Adrenal gland (tissue), 12 donors: ENCODE data around the gene SEMA6A. TPM values are rescaled to one million over a fixed set of nuclear protein-coding genes. Genes with fewer than 3 reads are reported as not detected.
"Not testable (repeated sequence)": the region's sequence is repeated elsewhere in the genome, so short reads cannot be mapped to it uniquely, and the experiment has no call there.

Experiments
- DNase-seq, 7 donors: peaks; one replicate each; pipeline ENCODE4 v3.0.0-alpha.2; 2019 to 2020
- H3K27ac ChIP-seq, 5 donors: fragments of 200-600 bp; sonication (generic) in 4 of 5; 1 replicate in 3 of 5; 2 replicates in 2 of 5; pipeline versions ENCODE4 v1.5.1 to v1.8.0; 2016 to 2020; ENCODE audit warnings: mild to moderate bottlenecking in 1 of 5
- H3K27me3 ChIP-seq: fragments of 200-600 bp; 2 replicates; pipeline ENCODE4 v1.8.0; 2021
- H3K36me3 ChIP-seq, 2 donors: fragments of 200-600 bp; replicated peaks in 1 of 2; 1 replicate in 1 of 2; 2 replicates in 1 of 2; pipeline versions ENCODE4 v1.5.1 to v1.8.0; 2018 to 2022
- H3K4me1 ChIP-seq, 2 donors: fragments of 200-600 bp; replicated peaks in 1 of 2; 1 replicate in 1 of 2; 2 replicates in 1 of 2; pipeline versions ENCODE4 v1.5.1 to v1.8.0; 2018 to 2021
- H3K4me3 ChIP-seq, 4 donors: fragments of 200-600 bp; sonication (generic) in 3 of 4; one replicate each; pipeline ENCODE4 v1.5.1; 2016 to 2018
- H3K9me3 ChIP-seq, 3 donors: fragments of 200-600 bp; sonication (generic) in 1 of 3; replicated peaks in 1 of 3; 1 replicate in 2 of 3; 2 replicates in 1 of 3; pipeline versions ENCODE4 v1.5.1 to v1.8.0; 2016 to 2021
- POLR2A ChIP-seq, 2 donors: fragments of 450-650 bp; IDR thresholded peaks; one replicate each; pipeline ENCODE4 v1.6.1; 2017; ENCODE audit warnings: antibody characterized with exemption in 2 of 2, mild to moderate bottlenecking in 2 of 2, moderate library complexity in 1 of 2
- WGBS, 4 donors: extraction: QIAGEN DNeasy Blood & Tissue Kit in 2 of 4; methylation state at CpG; one replicate each; pipeline versions ENCODE4 v1.1.5 to v1.1.7; 2013 to 2017; 5-methylcytosine and 5-hydroxymethylcytosine counted together
- intact Hi-C, 2 donors: fragments of 100-400 bp; cut with DNase I; formaldehyde crosslinking; loops; one replicate each; pipeline versions ENCODE4 v1.14.1 to v1.15.0; 2022 to 2023
- polyA plus RNA-seq, 3 donors: library from polyadenylated mRNA; stranded (reverse); fragments of 200-250 nt in 2 of 3; fragments of 350-450 nt in 1 of 3; fragmentation: Illumina TruSeq in 1 of 3; extraction: RNeasy Lipid Tissue Mini Kit (QIAGEN cat#74804) in 1 of 3; gene quantifications; one replicate each; pipeline ENCODE4 v1.2.3, GENCODE V29; 2013 to 2014
- total RNA-seq, 9 donors: library from RNA; depleted of rRNA in 4 of 9; stranded (reverse); fragments of >200 nt in 4 of 9; fragments of 120-200 nt in 1 of 9; fragmentation: NEBNext Ultra II Directional in 1 of 9; extraction: Animal tissue kit (Norgen Biotek cat#: 25700) in 1 of 9; gene quantifications; one replicate each; pipeline versions ENCODE4 v1.1.0 to v1.2.4, GENCODE V29; 2013 to 2023
- TF ChIP-seq, protein P1 (sequence below), 6 experiments: fragments of 450-650 bp in 4 of 6; fragments of 200-600 bp in 2 of 6; sonication (generic) in 1 of 6; IDR thresholded peaks; 1 replicate in 5 of 6; 2 replicates in 1 of 6; pipeline versions ENCODE4 v1.5.1 to v1.8.0; 2016 to 2021; ENCODE audit warnings: antibody characterized with exemption in 6 of 6, mild to moderate bottlenecking in 2 of 6, moderate library complexity in 1 of 6
- donor health status: healthy with polysubstance abuse.
- donor health status: Bipolar disorder and iron deficiency.
- donor health status: DM: yes; HTN: yes; CAD: no.
- donor health status: DM: no; HTN: no; CAD: no.
- donor health status: DM: no; HTN: no; CAD: no.
- donor health status: DM: yes; HTN: yes; CAD: no.

The SEMA6A gene
- total and polyA plus RNA-seq, 12 donors = 55.1 to 182 (median 124) TPM

DNA sequence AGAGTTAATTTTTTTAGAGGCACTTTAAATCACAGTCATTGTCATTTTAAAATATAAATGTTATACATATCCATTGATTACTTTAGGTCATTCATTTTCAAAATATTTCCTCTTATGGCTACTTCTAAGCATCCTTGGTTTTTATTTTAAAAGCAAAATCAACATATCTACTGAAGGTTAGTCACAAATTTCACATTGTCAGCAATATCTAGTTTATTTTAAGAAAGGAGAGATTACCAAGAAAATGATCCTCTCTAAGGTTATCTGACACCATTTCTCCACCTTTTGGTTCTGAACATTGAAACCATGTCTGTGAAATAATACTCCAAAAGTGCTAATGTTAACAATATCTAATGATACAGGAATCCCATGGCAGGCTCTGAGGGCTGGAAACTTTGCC, 24.5 kb downstream of the SEMA6A start:
- Histone ChIP-seq H3K4me1 (peaks cover 14 to 74% of the 10 kb centered on the region in 2 donors), H3K27me3 (no peaks in the 10 kb centered on the region), H3K27ac (peak overlapping the region in 3 of 5 donors; percentile 6 to 87 (median 11)), H3K4me3 (no peak overlapping the region), H3K36me3 (no peaks in the 10 kb centered on the region), H3K9me3 (no peaks in the 10 kb centered on the region)
- no peak for DNase-seq
- TF ChIP-seq POLR2A (IDR thresholded peaks at IDR 0.05) = no peak
- TF ChIP-seq, protein P1, sequence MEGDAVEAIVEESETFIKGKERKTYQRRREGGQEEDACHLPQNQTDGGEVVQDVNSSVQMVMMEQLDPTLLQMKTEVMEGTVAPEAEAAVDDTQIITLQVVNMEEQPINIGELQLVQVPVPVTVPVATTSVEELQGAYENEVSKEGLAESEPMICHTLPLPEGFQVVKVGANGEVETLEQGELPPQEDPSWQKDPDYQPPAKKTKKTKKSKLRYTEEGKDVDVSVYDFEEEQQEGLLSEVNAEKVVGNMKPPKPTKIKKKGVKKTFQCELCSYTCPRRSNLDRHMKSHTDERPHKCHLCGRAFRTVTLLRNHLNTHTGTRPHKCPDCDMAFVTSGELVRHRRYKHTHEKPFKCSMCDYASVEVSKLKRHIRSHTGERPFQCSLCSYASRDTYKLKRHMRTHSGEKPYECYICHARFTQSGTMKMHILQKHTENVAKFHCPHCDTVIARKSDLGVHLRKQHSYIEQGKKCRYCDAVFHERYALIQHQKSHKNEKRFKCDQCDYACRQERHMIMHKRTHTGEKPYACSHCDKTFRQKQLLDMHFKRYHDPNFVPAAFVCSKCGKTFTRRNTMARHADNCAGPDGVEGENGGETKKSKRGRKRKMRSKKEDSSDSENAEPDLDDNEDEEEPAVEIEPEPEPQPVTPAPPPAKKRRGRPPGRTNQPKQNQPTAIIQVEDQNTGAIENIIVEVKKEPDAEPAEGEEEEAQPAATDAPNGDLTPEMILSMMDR (IDR thresholded peaks at IDR 0.05) = no peak
- intact Hi-C loops = no loop called here

DNA sequence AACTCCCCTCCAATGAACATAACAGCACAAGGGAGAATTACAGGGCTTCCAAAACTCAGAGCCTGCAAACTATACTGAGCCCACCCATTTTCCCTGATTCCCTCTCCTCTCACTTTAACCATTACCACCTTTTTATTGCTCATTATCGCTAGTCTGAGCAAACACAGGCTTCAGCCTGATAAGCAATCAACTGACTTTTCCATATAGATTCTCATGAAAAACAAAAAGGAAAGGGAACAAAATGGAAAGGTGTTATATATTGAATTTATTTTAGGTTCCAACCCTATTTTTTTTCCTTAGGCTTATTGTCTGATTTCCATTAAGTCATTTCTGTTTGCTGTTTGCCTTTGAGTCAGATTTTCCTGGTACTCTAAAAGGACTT, 27.9 kb downstream of the SEMA6A start:
- H3K27ac ChIP-seq = peak overlapping the region; percentile 64 to 96 (median 79)
- no peaks in the 10 kb centered on the region for H3K27me3 ChIP-seq
- DNase-seq = no peak
- peaks cover 14 to 76% of the 10 kb centered on the region in 2 donors for H3K4me1 ChIP-seq
- 83 to 93% (median 91%) methylated on average over 1 of the region's 1 CpG for WGBS, 4 donors
- no peaks in the 10 kb centered on the region for H3K9me3 ChIP-seq
- intact Hi-C loops = no loop called here
- no peaks in the 10 kb centered on the region for H3K36me3 ChIP-seq
- no peak overlapping the region for H3K4me3 ChIP-seq
- TF ChIP-seq, protein P1 (IDR thresholded peaks at IDR 0.05) = no peak
- no peak for TF ChIP-seq POLR2A (IDR thresholded peaks at IDR 0.05)

DNA sequence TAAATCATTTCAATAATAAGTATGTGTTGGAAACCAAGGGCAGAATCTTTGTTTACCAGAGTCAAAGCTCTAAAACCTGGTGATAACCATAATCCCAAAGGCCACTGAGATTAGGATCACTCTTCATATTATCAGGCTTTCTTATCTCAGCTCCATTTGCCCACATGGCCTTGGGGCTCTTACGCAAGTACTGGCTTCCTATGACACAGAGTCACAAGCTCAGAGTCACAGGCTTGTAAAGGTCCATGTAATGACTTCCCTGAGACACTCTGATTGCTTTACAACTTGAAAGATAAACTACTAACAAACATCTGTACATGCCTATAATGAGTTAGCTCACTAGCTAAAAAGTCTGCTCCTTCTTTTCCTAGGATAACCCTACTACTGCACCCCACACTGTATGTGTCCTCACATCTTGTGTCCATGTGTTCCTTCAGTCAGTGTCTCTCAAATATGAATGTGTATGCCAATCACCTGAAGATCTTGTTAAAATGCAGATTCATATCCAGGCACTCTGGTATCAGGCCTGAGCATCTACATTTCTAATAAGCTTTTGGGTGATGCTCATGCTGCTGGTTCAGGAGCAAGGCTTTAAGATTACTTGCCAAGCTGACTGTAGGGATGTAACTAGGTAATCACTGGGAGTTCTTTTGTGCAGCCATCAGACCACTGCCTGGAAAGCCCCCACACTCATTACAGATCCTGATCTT, 28.4 kb downstream of the SEMA6A start:
- Histone ChIP-seq H3K36me3 (no peaks in the 10 kb centered on the region), H3K27me3 (no peaks in the 10 kb centered on the region), H3K4me1 (peaks cover 14 to 76% of the 10 kb centered on the region in 2 donors), H3K4me3 (peak overlapping the region in 1 of 4 donors; percentile 18), H3K27ac (peak overlapping the region; percentile 64 to 96 (median 79)), H3K9me3 (no peaks in the 10 kb centered on the region)
- intact Hi-C loops = no loop called here
- peak; percentile 86 to 95 (median 92) for DNase-seq
- WGBS, 4 donors = 35 to 53% (median 51%) methylated on average over 1 of the region's 1 CpG
- peak in 1 of 2 donors; percentile 70 for TF ChIP-seq POLR2A (IDR thresholded peaks at IDR 0.05)
- TF ChIP-seq, protein P1 (IDR thresholded peaks at IDR 0.05) = no peak

DNA sequence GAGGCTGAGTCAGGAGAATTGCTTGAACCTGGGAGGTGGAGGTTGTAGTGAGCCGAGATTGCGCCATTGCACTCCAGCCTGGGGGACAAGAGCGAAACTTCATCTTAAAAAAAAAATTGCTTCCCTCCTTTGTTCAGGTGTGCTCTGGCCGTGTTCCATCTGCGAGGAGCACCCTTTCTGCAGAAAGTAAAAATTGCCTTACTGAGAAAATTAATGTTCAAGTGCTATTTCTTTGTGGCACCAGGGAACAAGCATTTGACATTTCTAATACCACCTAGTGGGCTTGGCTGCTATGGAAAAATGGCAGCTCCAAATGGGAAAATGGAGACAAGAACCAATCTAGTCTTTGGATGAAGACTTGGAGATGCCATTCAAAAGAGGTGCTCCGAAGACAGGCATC, 29.2 kb downstream of the SEMA6A start:
- peak overlapping the region in 3 of 5 donors; percentile 79 to 96 (median 87) for H3K27ac ChIP-seq
- WGBS, 4 donors = 81 to 89% (median 88%) methylated on average over 6 of the region's 6 CpGs
- DNase-seq, H3K4me3 ChIP-seq, H3K27me3 ChIP-seq, intact Hi-C loops, H3K36me3 ChIP-seq, H3K9me3 ChIP-seq: not testable (repeated sequence)
- H3K4me1 ChIP-seq = peaks cover 14 to 71% of the 10 kb centered on the region in 2 donors
